Central memory CD8-positive, alpha-beta T cell (primary cell): ENCODE data around the gene UBAC1.

Experiments used
- ATAC-seq: fragments of 150-1000 bp; cut with Tn5 transposase; replicated peaks from 2 replicates; pipeline ENCODE4 v1.10.0; 2022; ENCODE audit warnings: mild to moderate bottlenecking, moderate FRiP score, moderate number of reproducible peaks; ENCODE audit not compliant: poor library complexity, severe bottlenecking; ENCODE audit errors: extremely low read depth
- DNase-seq, 2 donors: peaks; one replicate each; pipeline ENCODE4 v3.0.0; 2021; ENCODE audit warnings: low spot score in 2 of 2
- H3K27ac Mint-ChIP-seq: one replicate; pipeline ENCODE4 v1.8.0; 2022; ENCODE audit warnings: low read depth, mild to moderate bottlenecking, moderate library complexity, mixed read lengths
- H3K27me3 Mint-ChIP-seq: one replicate; pipeline ENCODE4 v1.8.0; 2022; ENCODE audit warnings: mixed read lengths
- H3K36me3 Mint-ChIP-seq: one replicate; pipeline ENCODE4 v1.8.0; 2022; ENCODE audit warnings: mild to moderate bottlenecking, moderate library complexity, mixed read lengths; ENCODE audit not compliant: insufficient read depth
- H3K4me1 Mint-ChIP-seq: one replicate; pipeline ENCODE4 v1.8.0; 2022; ENCODE audit warnings: mixed read lengths
- H3K4me3 Mint-ChIP-seq: one replicate; pipeline ENCODE4 v1.8.0; 2022; ENCODE audit warnings: mild to moderate bottlenecking, moderate library complexity, mixed read lengths
- H3K9me3 Mint-ChIP-seq: one replicate; pipeline ENCODE4 v1.8.0; 2022; ENCODE audit warnings: mixed read lengths

UBAC1 gene

DNA sequence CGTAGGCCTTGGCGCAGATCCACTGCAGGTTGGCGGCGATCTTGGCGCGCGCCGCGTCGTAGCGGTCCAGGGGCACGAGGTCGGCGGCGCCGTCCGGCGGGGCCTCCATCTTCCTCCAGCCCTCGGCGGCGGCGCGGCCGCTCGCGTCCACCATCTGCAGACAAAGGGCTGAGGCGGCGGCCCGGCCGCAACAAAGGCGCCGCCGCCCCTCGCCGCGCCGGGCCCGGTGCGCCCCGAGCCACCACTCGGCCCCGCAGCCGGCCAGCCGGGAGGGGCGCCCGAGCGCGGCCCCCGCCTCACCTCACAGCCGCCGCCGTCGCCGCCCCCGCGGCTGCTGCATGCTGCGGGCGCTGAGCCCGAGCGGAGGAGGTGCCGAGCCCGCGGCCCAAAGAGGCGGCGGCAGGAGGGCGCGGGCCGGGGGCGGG lies 54.2 kb downstream of the UBAC1 start:
- H3K4me1 Mint-ChIP-seq, result peaks cover 55% of the 10 kb centered on the region
- no peak for DNase-seq

DNA sequence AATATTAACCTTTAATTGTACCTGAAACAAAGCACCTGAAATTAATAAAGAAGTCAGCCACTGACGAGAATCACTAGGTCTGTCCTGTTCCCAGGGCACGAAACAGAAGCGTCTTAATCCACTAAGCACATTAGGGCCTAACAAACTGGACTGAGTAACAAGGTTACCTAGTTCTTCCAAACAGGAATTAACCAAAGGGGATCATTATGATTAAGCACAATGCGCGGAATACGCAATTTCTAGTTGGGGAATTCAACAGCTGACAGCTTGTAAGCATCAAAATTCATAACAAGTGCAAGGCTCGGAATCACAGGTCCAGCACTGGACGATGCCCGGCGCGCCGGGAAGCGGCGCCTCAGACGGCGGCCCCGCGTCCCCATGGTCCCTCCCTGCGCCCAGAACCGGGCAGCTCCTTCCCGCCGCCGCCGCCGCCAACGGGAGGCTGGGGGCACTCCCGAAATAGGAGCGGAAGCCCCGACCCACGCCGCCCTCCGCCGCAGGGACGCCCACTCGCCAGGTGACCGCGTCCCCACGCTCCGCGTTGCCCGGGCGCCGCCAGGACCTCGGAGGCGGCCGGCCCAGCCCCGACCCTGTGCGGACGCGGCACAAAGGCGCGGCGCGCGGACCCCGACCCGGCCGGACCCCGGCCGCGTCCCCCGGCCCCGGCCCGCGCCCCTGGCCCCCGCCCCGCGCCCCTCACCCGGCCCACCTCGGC lies 54.7 kb downstream of the UBAC1 start:
- H3K4me3 Mint-ChIP-seq, result peak overlapping the region; percentile 77
- H3K9me3 Mint-ChIP-seq, result no peaks in the 10 kb centered on the region
- H3K27ac Mint-ChIP-seq, result no peak overlapping the region
- no peaks in the 10 kb centered on the region for H3K27me3 Mint-ChIP-seq
- DNase-seq (no peak), ATAC-seq (no peak)
- peaks cover 55% of the 10 kb centered on the region for H3K4me1 Mint-ChIP-seq
- peaks cover 10% of the 10 kb centered on the region for H3K36me3 Mint-ChIP-seq

More for the DNA sequence above, 54.2 kb downstream of the UBAC1 start:
- Mint-ChIP-seq H3K4me3 (peak overlapping the region; percentile 77), H3K27me3 (no peaks in the 10 kb centered on the region), H3K27ac (no peak overlapping the region), H3K9me3 (no peaks in the 10 kb centered on the region), H3K36me3 (peaks cover 12% of the 10 kb centered on the region)
- ATAC-seq, result peak; percentile 5

DNA sequence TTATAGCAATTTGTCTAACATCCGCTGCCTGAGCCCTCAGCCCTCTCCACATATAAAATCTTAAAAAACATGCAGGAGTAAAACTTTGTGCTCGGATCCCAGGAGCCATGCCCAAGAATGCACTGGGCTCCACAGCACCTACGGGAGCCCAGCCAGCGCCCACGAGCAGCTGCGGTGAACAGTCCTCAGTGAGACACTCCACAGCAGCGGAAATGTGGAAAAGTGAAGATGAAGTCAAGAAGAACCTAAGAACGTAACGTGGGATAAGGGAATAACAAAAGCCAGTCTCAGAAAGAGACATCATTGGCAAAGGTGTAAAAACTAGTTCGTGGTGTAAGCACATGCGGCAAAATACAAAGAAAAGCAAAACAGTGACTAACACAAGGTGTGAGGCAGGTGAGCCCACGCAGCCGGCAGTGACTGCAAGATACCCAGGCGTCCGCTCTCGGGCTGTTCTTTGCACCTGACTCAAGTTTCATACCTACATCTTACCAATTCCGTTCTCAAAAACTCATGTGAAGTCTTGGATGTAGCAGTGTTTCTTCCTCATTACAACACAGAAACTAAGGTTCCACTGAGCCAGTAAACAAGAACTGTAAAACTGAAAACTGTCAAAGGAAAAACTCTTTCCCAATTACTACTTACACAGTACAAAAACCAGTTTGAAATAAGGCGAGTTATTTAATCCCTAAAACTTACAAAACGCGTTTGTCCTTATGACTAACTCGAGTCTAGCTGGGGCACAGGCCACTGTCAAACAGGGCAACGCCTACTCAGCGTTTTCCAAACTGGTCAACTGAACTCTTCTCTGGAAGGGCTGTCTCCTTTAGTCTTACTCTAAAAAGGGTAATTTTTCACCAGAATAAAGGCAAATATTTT lies 55.6 kb downstream of the UBAC1 start:
- H3K27me3 Mint-ChIP-seq, result no peaks in the 10 kb centered on the region
- H3K4me1 Mint-ChIP-seq, result peaks cover 52% of the 10 kb centered on the region
- ATAC-seq (peak; percentile 24), DNase-seq (no peak)
- peak overlapping the region; percentile 77 for H3K4me3 Mint-ChIP-seq
- H3K9me3 Mint-ChIP-seq, result no peaks in the 10 kb centered on the region
- peaks cover 10% of the 10 kb centered on the region for H3K36me3 Mint-ChIP-seq
- peak overlapping the region; percentile 30 for H3K27ac Mint-ChIP-seq

DNA sequence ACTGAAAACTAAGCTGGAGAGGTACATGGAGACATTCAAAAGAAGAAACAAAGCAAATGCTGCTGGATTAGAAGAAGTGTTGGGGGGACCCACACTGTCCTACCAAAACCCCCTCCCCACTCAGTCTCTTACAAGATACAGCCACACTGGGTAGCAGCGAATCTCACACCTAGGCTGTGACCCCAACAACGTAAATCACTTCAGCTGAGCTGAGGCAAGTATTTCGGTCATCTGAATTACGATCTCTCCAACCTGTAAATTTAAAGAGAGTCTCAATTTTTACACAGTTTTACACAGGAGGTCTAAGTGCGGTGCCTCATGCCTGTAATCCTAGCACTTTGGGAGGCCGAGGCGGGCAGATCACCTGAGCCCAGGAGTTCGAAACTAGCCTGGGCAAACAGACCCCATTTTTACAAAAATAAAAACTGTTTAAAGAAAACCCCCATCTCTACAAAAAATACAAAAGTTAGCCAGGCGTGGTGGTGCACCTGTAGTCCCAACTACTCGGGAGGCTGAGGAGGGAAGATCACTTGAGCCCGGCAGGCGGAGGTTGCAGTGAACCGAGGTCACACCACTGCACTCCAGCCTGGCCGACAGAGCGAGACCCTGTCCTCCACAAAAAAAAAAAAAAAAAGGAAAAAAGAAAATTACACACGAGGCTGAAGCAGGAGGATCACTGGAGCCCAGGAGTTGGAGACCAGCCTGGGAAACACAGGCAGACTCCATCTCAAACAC lies 57.2 kb downstream of the UBAC1 start:
- H3K4me1 Mint-ChIP-seq, result peaks cover 48% of the 10 kb centered on the region
- H3K9me3 Mint-ChIP-seq, result no peaks in the 10 kb centered on the region
- no peak overlapping the region for H3K4me3 Mint-ChIP-seq
- peaks cover 6% of the 10 kb centered on the region for H3K36me3 Mint-ChIP-seq
- ATAC-seq (no peak), DNase-seq (no peak)
- H3K27me3 Mint-ChIP-seq, result no peaks in the 10 kb centered on the region
- H3K27ac Mint-ChIP-seq, result no peak overlapping the region

DNA sequence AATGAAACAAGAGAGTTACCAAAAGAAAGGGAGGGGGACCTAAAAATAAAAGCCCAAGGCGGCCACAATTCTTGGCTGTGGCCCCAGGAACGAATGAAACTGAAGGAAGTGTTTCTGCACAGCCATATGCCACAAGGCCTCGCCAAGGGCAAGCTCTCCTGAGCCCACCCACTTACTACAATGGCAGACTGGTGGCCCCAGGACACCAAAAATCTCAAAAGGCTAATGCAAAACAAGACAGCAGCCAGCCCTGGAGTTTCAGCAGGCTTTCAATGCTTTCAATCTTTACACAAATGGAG lies 57.9 kb downstream of the UBAC1 start:
- no peak for ATAC-seq
- H3K9me3 Mint-ChIP-seq, result no peaks in the 10 kb centered on the region
- H3K4me1 Mint-ChIP-seq, result peaks cover 46% of the 10 kb centered on the region
- no peak for DNase-seq
- no peak overlapping the region for H3K27ac Mint-ChIP-seq
- no peaks in the 10 kb centered on the region for H3K27me3 Mint-ChIP-seq
- peaks cover 6% of the 10 kb centered on the region for H3K36me3 Mint-ChIP-seq
- H3K4me3 Mint-ChIP-seq, result no peak overlapping the region

DNA sequence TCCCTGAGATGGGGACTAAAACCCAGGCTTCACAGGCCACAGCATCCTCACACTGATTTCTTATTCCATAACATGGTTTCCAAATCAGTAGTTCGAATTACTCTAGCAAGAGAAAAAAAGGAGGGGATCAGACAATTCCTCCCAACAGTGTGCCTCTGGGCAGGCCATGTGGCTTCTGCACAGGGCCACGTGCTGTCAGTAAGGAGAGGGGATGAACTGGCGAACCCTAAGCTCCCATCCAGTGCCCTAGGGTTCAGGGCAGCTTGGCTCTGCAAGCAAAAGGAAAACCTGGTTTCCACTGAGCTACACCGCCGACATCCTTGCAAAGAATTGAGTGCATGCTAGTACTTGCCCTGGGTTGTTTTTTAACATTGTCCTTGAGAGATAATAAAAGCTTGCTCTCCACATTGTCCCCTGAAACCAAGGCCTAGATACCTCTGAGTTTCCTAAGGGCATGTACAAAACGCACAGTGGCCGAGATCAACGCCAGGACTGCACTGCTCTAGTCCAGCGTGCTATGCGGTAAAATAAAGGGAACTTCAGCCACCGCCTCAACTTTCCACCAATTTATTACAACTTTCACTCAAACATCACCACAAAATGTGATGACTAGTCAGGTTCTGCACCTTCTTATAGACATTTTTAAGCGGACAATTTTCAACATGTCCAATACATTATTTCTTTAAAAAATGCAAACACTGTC lies 58.4 kb downstream of the UBAC1 start:
- Mint-ChIP-seq H3K36me3 (peaks cover 6% of the 10 kb centered on the region), H3K27ac (no peak overlapping the region), H3K4me1 (peaks cover 48% of the 10 kb centered on the region), H3K9me3 (no peaks in the 10 kb centered on the region), H3K4me3 (no peak overlapping the region), H3K27me3 (no peaks in the 10 kb centered on the region)
- no peak for DNase-seq
- no peak for ATAC-seq

DNA sequence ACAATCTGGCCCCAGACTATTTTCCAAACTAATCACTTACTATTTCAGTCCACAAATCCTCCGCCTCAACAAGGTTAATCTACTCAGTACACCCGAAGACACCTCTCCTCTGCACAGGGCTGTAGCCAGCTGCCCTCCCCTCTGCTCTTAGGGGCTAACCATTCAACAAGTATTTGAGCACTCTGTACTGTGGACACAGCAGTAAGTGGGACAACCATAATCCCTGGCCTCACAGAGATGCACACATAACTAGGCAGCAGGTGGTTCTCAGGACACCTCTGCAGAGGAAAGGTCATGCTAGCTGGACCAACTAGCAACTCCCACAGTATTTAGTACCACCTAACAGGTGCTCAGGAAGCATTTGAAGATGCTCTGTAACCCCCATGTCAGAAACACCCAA lies 59.3 kb downstream of the UBAC1 start:
- H3K36me3 Mint-ChIP-seq, result peaks cover 6% of the 10 kb centered on the region
- peaks cover 51% of the 10 kb centered on the region for H3K4me1 Mint-ChIP-seq
- no peaks in the 10 kb centered on the region for H3K27me3 Mint-ChIP-seq
- DNase-seq (no peak), ATAC-seq (no peak)
- H3K27ac Mint-ChIP-seq, result no peak overlapping the region
- H3K9me3 Mint-ChIP-seq, result no peaks in the 10 kb centered on the region
- H3K4me3 Mint-ChIP-seq, result no peak overlapping the region

DNA sequence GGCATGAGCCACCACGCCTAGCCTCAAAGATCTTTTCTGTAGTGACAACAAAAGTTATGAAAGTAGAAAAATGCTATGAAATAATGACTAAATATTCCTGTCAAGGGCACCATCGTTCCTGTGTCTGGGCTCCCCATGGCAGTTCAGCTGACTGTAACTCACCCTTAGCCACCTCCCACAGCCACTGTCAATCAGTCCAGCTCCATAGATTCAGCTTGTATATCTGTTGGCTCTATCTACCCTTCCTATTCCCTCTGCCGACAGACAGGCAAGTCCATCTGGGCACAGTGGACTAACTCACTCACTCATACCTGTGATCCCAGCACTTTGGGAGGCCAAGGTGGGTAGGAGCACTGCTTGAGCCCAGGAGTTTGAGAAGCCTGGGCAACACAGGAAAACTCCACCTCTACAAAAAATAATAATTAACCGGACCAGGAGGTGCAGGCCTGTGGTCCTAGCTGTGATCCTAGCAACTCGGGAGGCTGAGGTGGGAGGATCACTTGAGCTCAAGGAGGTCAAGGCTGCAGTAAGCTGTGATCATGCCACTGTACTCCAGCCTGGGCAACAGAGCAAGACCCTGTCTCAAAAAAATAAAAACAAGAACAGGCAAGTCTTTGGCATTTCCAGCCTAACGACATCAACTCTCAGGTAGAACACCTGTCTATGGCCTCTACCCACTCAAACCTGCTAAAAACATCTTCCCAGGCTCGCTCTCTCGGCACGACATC lies 60.0 kb downstream of the UBAC1 start:
- Mint-ChIP-seq H3K27me3 (no peaks in the 10 kb centered on the region), H3K4me1 (peaks cover 57% of the 10 kb centered on the region), H3K9me3 (no peaks in the 10 kb centered on the region), H3K27ac (no peak overlapping the region), H3K4me3 (no peak overlapping the region), H3K36me3 (peaks cover 5% of the 10 kb centered on the region)
- ATAC-seq, result no peak
- no peak for DNase-seq

DNA sequence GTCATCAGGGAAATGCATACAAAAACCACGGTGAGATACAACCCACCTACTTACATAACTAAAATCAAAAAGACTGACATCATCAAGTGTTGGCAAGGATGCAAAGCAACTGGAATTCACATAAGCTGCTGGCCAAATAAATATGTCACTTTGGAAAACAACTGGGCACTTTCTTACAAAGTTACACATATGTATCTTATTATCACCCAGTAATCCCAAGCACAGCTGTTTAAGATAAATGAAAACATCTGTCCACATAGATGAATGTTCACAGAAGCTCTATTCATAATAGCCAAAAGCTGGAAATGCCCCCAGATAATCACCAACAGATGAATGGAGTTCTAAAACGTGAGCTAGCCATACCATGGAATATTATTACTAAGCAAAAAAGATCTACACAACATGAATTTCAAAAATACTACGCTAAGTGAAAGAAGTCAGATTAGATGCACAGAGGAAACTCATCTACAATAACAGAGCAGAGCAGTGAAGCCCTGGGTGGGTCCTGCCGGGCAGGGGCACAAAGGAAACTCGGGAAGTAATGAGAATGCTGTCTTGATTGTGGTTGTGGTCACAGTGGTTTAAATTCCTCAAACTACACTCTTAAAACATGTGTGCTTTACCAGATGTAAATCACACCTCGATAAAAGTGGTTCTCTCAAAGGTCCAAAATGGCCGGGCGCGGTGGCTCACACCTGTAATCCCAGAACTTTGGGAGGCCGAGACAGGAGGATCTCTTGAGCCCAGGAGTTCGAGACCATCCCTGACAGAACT lies 62.4 kb downstream of the UBAC1 start:
- DNase-seq (no peak), ATAC-seq (peak; percentile 19)
- Mint-ChIP-seq H3K27ac (peak overlapping the region; percentile 8), H3K9me3 (no peaks in the 10 kb centered on the region), H3K27me3 (no peaks in the 10 kb centered on the region), H3K36me3 (no peaks in the 10 kb centered on the region), H3K4me3 (no peak overlapping the region), H3K4me1 (peaks cover 59% of the 10 kb centered on the region)

DNA sequence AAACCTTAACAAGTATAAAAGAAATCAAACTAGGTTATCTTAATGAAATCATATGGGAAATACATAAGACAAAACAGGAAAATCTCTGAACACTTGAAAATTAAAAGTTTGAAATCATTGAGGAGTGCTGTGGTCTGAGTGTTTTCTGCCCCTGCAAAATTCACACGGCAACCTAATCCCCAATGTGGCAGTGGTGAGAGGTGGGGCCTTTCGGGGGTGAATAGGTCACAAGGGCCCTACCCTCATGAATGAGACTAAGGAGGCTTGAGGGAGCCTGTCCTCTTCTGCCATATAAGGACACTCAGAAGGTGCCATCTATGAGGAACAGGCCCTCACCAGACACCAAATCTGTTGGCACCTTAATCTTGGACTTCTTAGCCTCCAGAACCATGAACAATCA lies 64.5 kb downstream of the UBAC1 start:
- no peak overlapping the region for H3K27ac Mint-ChIP-seq
- DNase-seq (no peak), ATAC-seq (no peak)
- H3K4me1 Mint-ChIP-seq, result peaks cover 71% of the 10 kb centered on the region
- H3K4me3 Mint-ChIP-seq, result no peak overlapping the region
- H3K36me3 Mint-ChIP-seq, result no peaks in the 10 kb centered on the region
- no peaks in the 10 kb centered on the region for H3K27me3 Mint-ChIP-seq
- H3K9me3 Mint-ChIP-seq, result no peaks in the 10 kb centered on the region

DNA sequence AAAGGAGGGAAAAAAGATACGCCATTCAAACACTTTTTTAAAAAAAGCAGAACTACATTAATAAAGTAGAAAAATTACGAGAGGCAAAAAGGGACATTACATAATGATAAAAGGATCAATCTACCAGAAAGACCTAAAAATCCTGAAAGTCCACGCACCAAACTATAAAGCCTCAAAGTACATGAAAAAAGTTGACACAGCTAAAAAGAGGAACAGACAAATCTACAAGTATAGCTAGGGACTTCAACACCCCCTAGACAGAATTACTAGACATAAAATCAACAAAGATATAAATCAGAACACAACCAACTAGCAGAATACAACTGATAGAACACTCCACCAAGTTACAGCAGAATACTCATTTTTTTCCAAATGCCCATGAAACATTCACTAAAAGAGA lies 65.0 kb downstream of the UBAC1 start:
- no peaks in the 10 kb centered on the region for H3K9me3 Mint-ChIP-seq
- no peaks in the 10 kb centered on the region for H3K36me3 Mint-ChIP-seq
- no peak for DNase-seq
- ATAC-seq, result no peak
- H3K27me3 Mint-ChIP-seq, result no peaks in the 10 kb centered on the region
- no peak overlapping the region for H3K4me3 Mint-ChIP-seq
- peaks cover 71% of the 10 kb centered on the region for H3K4me1 Mint-ChIP-seq
- H3K27ac Mint-ChIP-seq, result no peak overlapping the region
